ENCODE data around the gene BMPR1A.

BMPR1A gene

GRCh38 chr10:86721232-86721631 lies 35.2 kb upstream of the BMPR1A start:
- H3K4me3 ChIP-seq (ENCODE audit: low read length) = no peak overlapping the region
- no peak for TF ChIP-seq CTCF (conservative IDR thresholded peaks at IDR 0.05; ENCODE audit: low read length)
- no peak for DNase-seq (ENCODE audit: low read depth)

GRCh38 chr10:86723009-86723408 lies 33.4 kb upstream of the BMPR1A start:
- no peak overlapping the region for H3K4me3 ChIP-seq (ENCODE audit: low read length)
- no peak for TF ChIP-seq CTCF (conservative IDR thresholded peaks at IDR 0.05; ENCODE audit: low read length)
- no peak for DNase-seq (ENCODE audit: low read depth)

- no peak for TF ChIP-seq CTCF (conservative IDR thresholded peaks at IDR 0.05; ENCODE audit: low read length)
- no peak for DNase-seq (ENCODE audit: low read depth)
- H3K4me3 ChIP-seq (ENCODE audit: low read length) = no peak overlapping the region
Measured at GRCh38 chr10:86724445-86724844, 32.0 kb upstream of the BMPR1A start.

- no peak for TF ChIP-seq CTCF (conservative IDR thresholded peaks at IDR 0.05; ENCODE audit: low read length)
- DNase-seq (ENCODE audit: low read depth) = no peak
- no peak overlapping the region for H3K4me3 ChIP-seq (ENCODE audit: low read length)
Measured at GRCh38 chr10:86725980-86726676, 30.3 kb upstream of the BMPR1A start.

GRCh38 chr10:86726677-86726999 lies 29.8 kb upstream of the BMPR1A start:
- no peak overlapping the region for H3K4me3 ChIP-seq (ENCODE audit: low read length)
- no peak for DNase-seq (ENCODE audit: low read depth)
- no peak for TF ChIP-seq CTCF (conservative IDR thresholded peaks at IDR 0.05; ENCODE audit: low read length)

- peak; percentile 46 for DNase-seq (ENCODE audit: low read depth)
- no peak overlapping the region for H3K4me3 ChIP-seq (ENCODE audit: low read length)
- TF ChIP-seq CTCF (conservative IDR thresholded peaks at IDR 0.05; ENCODE audit: low read length) = no peak
Measured at GRCh38 chr10:86727470-86727869, 28.9 kb upstream of the BMPR1A start.

- no peak for DNase-seq (ENCODE audit: low read depth)
- no peak for TF ChIP-seq CTCF (conservative IDR thresholded peaks at IDR 0.05; ENCODE audit: low read length)
- H3K4me3 ChIP-seq (ENCODE audit: low read length) = no peak overlapping the region
Measured at GRCh38 chr10:86728056-86728455, 28.4 kb upstream of the BMPR1A start.

Measured in AG10803 (cell line).